ENCODE results near the gene FAM8A1. TPM values are rescaled to one million over a fixed set of nuclear protein-coding genes. Genes with fewer than 3 reads are reported as not detected.
"Not testable (repeated sequence)": the region's sequence is repeated elsewhere in the genome, so short reads cannot be mapped to it uniquely, and the experiment has no call there.

The FAM8A1 gene
- total and polyA plus RNA-seq, 9 of the 15 experiments (the other 6 are each of a cell fraction or from before 2014, with no cell fraction given): 4.9 to 23.6 (median 14.2) TPM

GRCh38 chr6:17586623-17587022 is 13.5 kb upstream of the FAM8A1 start:
- H3K27me3 ChIP-seq (ENCODE audit: control insufficient read depth in 2 of 2, insufficient read depth in 2 of 2, low read length in 2 of 2); H3K9me1 ChIP-seq (ENCODE audit: control insufficient read depth, insufficient read depth, low read length); H4K20me1 ChIP-seq (replicated peaks; ENCODE audit: control insufficient read depth, insufficient read depth, low read length); H3K4me3 ChIP-seq; H3K27ac ChIP-seq (ENCODE audit: extremely low read depth, low read depth, low read length); ATAC-seq; DNase-seq (ENCODE audit: extremely low read depth in 1 of 4, low spot score in 3 of 4); H2AFZ ChIP-seq (ENCODE audit: low read depth, low read length); H3K4me2 ChIP-seq (ENCODE audit: insufficient read depth, low read length); H3K79me2 ChIP-seq (ENCODE audit: control insufficient read depth, insufficient read depth, low read length); H3K9ac ChIP-seq (ENCODE audit: insufficient read depth in 1 of 2, low read depth in 2 of 2, low read length in 2 of 2); H3K4me1 ChIP-seq (replicated peaks in 1 of 2; ENCODE audit: control insufficient read depth in 2 of 2, insufficient read depth in 2 of 2, low read length in 2 of 2); H3K9me3 ChIP-seq (replicated peaks; ENCODE audit: control insufficient read depth, insufficient read depth, low read depth, low read length); H3K36me3 ChIP-seq (ENCODE audit: control insufficient read depth, insufficient read depth, low read length); FAIRE-seq; BruUV-seq (replicated peaks); in situ Hi-C loops (cut with MboI): not testable (repeated sequence)
- ChIA-PET POLR2A (interaction anchor here (1.5 kb wide), 1 partner anchor 13 kb away, joined by 3 read pairs; the partner anchor contains the start of gene FAM8A1), CTCF (ENCODE audit: low intra/inter-chr PET ratio) (interaction anchor here (5.2 kb wide), 1 partner anchor 430 kb away, joined by 63 read pairs; no protein-coding TSS in a partner anchor)
- TF ChIP-seq HOXB6 (CRISPR knock-in tag; IDR thresholded peaks at IDR 0.05; ENCODE audit: borderline replicate concordance) (peak; percentile 48; the same call in 1 of the 2 replicates), ZBTB11 (CRISPR knock-in tag; IDR thresholded peaks at IDR 0.05) (peak in 1 of 3 experiments; percentile 57; a peak in 2 of 6 replicates), ZNF707 (CRISPR knock-in tag; conservative IDR thresholded peaks at IDR 0.05) (0 out of 2 replicates have a peak, but pooled peaks have one; percentile 17), ZNF449 (CRISPR knock-in tag; IDR thresholded peaks at IDR 0.05) (0 out of 2 replicates have a peak, but pooled peaks have one; percentile 48), MTF1 (CRISPR knock-in tag; IDR thresholded peaks at IDR 0.05; ENCODE audit: borderline replicate concordance) (peak; percentile 69; the same call in 1 of the 2 replicates), GABPB2 (CRISPR knock-in tag; conservative IDR thresholded peaks at IDR 0.05) (0 out of 2 replicates have a peak, but pooled peaks have one; percentile 53), ZNF408 (CRISPR knock-in tag; IDR thresholded peaks at IDR 0.05; ENCODE audit: low read depth) (0 out of 2 replicates have a peak, but pooled peaks have one; percentile 17)
- TF ChIP-seq, protein P1, sequence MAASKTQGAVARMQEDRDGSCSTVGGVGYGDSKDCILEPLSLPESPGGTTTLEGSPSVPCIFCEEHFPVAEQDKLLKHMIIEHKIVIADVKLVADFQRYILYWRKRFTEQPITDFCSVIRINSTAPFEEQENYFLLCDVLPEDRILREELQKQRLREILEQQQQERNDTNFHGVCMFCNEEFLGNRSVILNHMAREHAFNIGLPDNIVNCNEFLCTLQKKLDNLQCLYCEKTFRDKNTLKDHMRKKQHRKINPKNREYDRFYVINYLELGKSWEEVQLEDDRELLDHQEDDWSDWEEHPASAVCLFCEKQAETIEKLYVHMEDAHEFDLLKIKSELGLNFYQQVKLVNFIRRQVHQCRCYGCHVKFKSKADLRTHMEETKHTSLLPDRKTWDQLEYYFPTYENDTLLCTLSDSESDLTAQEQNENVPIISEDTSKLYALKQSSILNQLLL (CRISPR knock-in tag; IDR thresholded peaks at IDR 0.05; ENCODE audit: borderline replicate concordance): peak; percentile 98
- intact Hi-C loops (cut with micrococcal nuclease): loop anchor here (5.0 to 10.0 kb wide), 2 partner anchors 312 to 531 kb away; no protein-coding TSS in a partner anchor
- 80% methylated on average over 13 of the region's 13 CpGs for WGBS (ENCODE audit: insufficient coverage, low coverage, missing lambda C conversion rate)

Measured in K562 (cell line).